Endothelial cell of umbilical vein (primary cell): Measurements from ENCODE around the gene UBE2K. TPM values are rescaled to one million over a fixed set of nuclear protein-coding genes. Genes with fewer than 3 reads are reported as not detected.

ENCODE experiments used
- BruUV-seq: library from RNA; stranded (reverse); fragments of 400-500 nt; replicated peaks from 2 replicates; lab custom pipeline; 2021; lab: Mats Ljungman, UMichigan
- CTCF ChIA-PET: fragments of 300-600, 350-600 bp; sonication (Branson Sonifier 250); formaldehyde crosslinking; loops from one replicate; lab custom pipeline; 2021; ENCODE audit warnings: antibody characterized with exemption, inconsistent platforms; lab: Charles Lee
- POLR2A ChIA-PET: fragments of 300-600, 350-600 bp; sonication (Branson Sonifier 250); formaldehyde crosslinking; loops from one replicate; lab custom pipeline; 2021; ENCODE audit warnings: antibody characterized with exemption, inconsistent platforms; lab: Charles Lee
- DNase-seq: peaks from one replicate; pipeline ENCODE4 v3.0.0-alpha.2; 2011; ENCODE audit warnings: low read depth, low spot score
- FAIRE-seq: peaks from 2 replicates; lab custom pipeline; 2011; peaks lifted over from hg19 to GRCh38; lab: Jason Lieb, UNC
- H2AFZ ChIP-seq: 2 replicates; pipeline ENCODE4 v1.6.0; 2012; ENCODE audit warnings: low read depth, low read length, control low read depth, inconsistent platforms
- H3K27ac ChIP-seq: 2 replicates; pipeline ENCODE4 v1.5.1; 2011; ENCODE audit warnings: low read depth, mild to moderate bottlenecking, control low read depth, low read length, moderate library complexity; ENCODE audit not compliant: insufficient read depth
- H3K27me3 ChIP-seq, 2 experiments: 2 replicates each; pipeline versions ENCODE4 v1.6.0 to v1.6.1; 2011; ENCODE audit warnings: low read length in 2 of 2, mixed read lengths in 1 of 2; ENCODE audit not compliant: control insufficient read depth in 2 of 2, insufficient read depth in 2 of 2
- H3K36me3 ChIP-seq, 2 experiments: 2 replicates in 1 of 2; 3 replicates in 1 of 2; pipeline ENCODE4 v1.5.1; 2011; ENCODE audit warnings: low read length in 2 of 2, mild to moderate bottlenecking in 1 of 2, moderate library complexity in 1 of 2; ENCODE audit not compliant: control insufficient read depth in 2 of 2, insufficient read depth in 2 of 2; ENCODE audit errors: extremely low read depth in 1 of 2
- H3K4me1 ChIP-seq: 3 replicates; pipeline ENCODE4 v1.5.1; 2011; ENCODE audit warnings: mild to moderate bottlenecking, low read length; ENCODE audit not compliant: control insufficient read depth, insufficient read depth; ENCODE audit errors: extremely low read depth
- H3K4me2 ChIP-seq: 2 replicates; pipeline ENCODE4 v1.6.1; 2011; ENCODE audit warnings: low read length, control low read depth, mixed read lengths; ENCODE audit not compliant: insufficient read depth
- H3K4me3 ChIP-seq, 3 experiments: fragments of 200-600 bp in 1 of 3; sonication (generic), shearing (Covaris generic) in 1 of 3; replicated peaks in 1 of 3; 2 replicates each; pipeline ENCODE4 v1.5.1; 2011 to 2016; ENCODE audit warnings: control low read depth in 3 of 3, low read length in 3 of 3, mild to moderate bottlenecking in 2 of 3, inconsistent platforms in 1 of 3, low read depth in 1 of 3, moderate library complexity in 1 of 3; ENCODE audit not compliant: insufficient read depth in 1 of 3
- H3K79me2 ChIP-seq: 2 replicates; pipeline ENCODE4 v1.6.0; 2012; ENCODE audit warnings: low read length, inconsistent platforms; ENCODE audit not compliant: control insufficient read depth, insufficient read depth
- H3K9ac ChIP-seq: replicated peaks from 2 replicates; pipeline ENCODE3; 2011; ENCODE audit warnings: low read length, control low read depth; ENCODE audit not compliant: insufficient read depth; ENCODE audit errors: extremely low read depth
- H3K9me1 ChIP-seq: replicated peaks from 3 replicates; pipeline ENCODE4 v1.6.0; 2011; ENCODE audit warnings: mild to moderate bottlenecking, low read length; ENCODE audit not compliant: control insufficient read depth, insufficient read depth; ENCODE audit errors: extremely low read depth
- H3K9me3 ChIP-seq: replicated peaks from 2 replicates; pipeline ENCODE4 v1.5.1; 2012; ENCODE audit warnings: low read length, inconsistent platforms; ENCODE audit not compliant: control insufficient read depth, insufficient read depth
- H4K20me1 ChIP-seq: replicated peaks from 2 replicates; pipeline ENCODE3; 2011; ENCODE audit warnings: mild to moderate bottlenecking, low read length; ENCODE audit not compliant: control insufficient read depth, insufficient read depth; ENCODE audit errors: extremely low read depth
- CTCF ChIP-seq, 2 donors: IDR thresholded peaks; 1 replicate in 1 of 2; 2 replicates in 1 of 2; pipeline ENCODE4 v1.5.1; 2011; ENCODE audit warnings: low read length in 2 of 2, mild to moderate bottlenecking in 2 of 2, moderate library complexity in 2 of 2, control low read depth in 1 of 2, inconsistent platforms in 1 of 2, low read depth in 1 of 2; ENCODE audit not compliant: insufficient read depth in 1 of 2; ENCODE audit errors: extremely low read depth in 1 of 2
- EZH2 ChIP-seq: IDR thresholded peaks from 2 replicates; pipeline ENCODE4 v1.6.1; 2012; ENCODE audit warnings: borderline replicate concordance, low read depth, mild to moderate bottlenecking, moderate library complexity, low read length, inconsistent platforms; ENCODE audit not compliant: severe bottlenecking
- FOS ChIP-seq: IDR thresholded peaks from 2 replicates; pipeline ENCODE4 v1.6.1; 2011; ENCODE audit warnings: mild to moderate bottlenecking, low read length, moderate library complexity, borderline replicate concordance; ENCODE audit not compliant: insufficient read depth
- GATA2 ChIP-seq: IDR thresholded peaks from 2 replicates; pipeline ENCODE4 v1.7.0; 2011; ENCODE audit warnings: low read depth, mild to moderate bottlenecking, moderate library complexity, mixed read lengths, low read length; ENCODE audit not compliant: insufficient read length, insufficient read depth
- JUN ChIP-seq: IDR thresholded peaks from 2 replicates; pipeline ENCODE4 v1.6.1; 2011; ENCODE audit warnings: borderline replicate concordance, low read depth; ENCODE audit not compliant: insufficient read length, insufficient read depth
- MAX ChIP-seq: IDR thresholded peaks from 2 replicates; pipeline ENCODE4 v1.6.1; 2011; ENCODE audit not compliant: insufficient read depth, insufficient read length
- MYC ChIP-seq: IDR thresholded peaks from one replicate; pipeline ENCODE4 v1.6.1; 2011; ENCODE audit warnings: mild to moderate bottlenecking, low read depth, low read length
- POLR2A ChIP-seq: IDR thresholded peaks from 2 replicates; pipeline ENCODE4 v1.6.1; 2012; ENCODE audit warnings: low read depth, mild to moderate bottlenecking, control low read depth, low read length
- POLR2AphosphoS5 ChIP-seq: IDR thresholded peaks from 2 replicates; pipeline ENCODE4 v1.6.1; 2012; ENCODE audit warnings: low read depth, mild to moderate bottlenecking, control low read depth, low read length, moderate library complexity; ENCODE audit not compliant: insufficient read depth
- dilution Hi-C: fragments of 300-500 bp; cut with MboI; formaldehyde crosslinking; loops from one replicate; pipeline ENCODE4 v1.15.0; 2019; ENCODE audit warnings: low sequenced_read_pairs; ENCODE audit not compliant: extremely low pct_ligation_motif_present
- intact Hi-C: fragments of 100-400 bp; cut with micrococcal nuclease; formaldehyde crosslinking; loops from one replicate; pipeline ENCODE4 v1.10.0; 2022
- polyA plus RNA-seq, 4 experiments: library from polyadenylated mRNA; depleted of rRNA in 3 of 4; stranded (reverse) in 3 of 4; unstranded in 1 of 4; fragments of >200 nt; gene quantifications; 2 replicates each; pipeline versions ENCODE4 v1.2.1 to v1.2.3, GENCODE V29; 2011 to 2012; ENCODE audit warnings: missing spikeins in 1 of 4
- total RNA-seq: library from RNA; stranded (reverse); gene quantifications from 2 replicates; pipeline ENCODE4 v1.2.3, GENCODE V29; 2021

The UBE2K gene
- total and polyA plus RNA-seq, 2 donors (not counting 3 experiments of a cell fraction or from before 2014, with no cell fraction given) = 32.5 to 97.8 TPM

- ChIA-PET POLR2A (interaction anchor here (1.0 kb wide), 1 partner anchor 19 kb away, joined by 3 read pairs; no protein-coding TSS in a partner anchor), CTCF (interaction anchor here (1.3 to 1.8 kb wide), 2 partner anchors 24 to 263 kb away, joined by 3 to 5 read pairs; no protein-coding TSS in a partner anchor)
- no peak for DNase-seq
- no peaks in the 10 kb centered on the region for H3K9me1 ChIP-seq
- no peak overlapping the region for H2AFZ ChIP-seq
- BruUV-seq = no TSS peak
- dilution Hi-C loops (no loop called here), intact Hi-C loops (no loop called here)
- H4K20me1 ChIP-seq = peaks cover 17% of the 10 kb centered on the region
- no peak overlapping the region for H3K4me2 ChIP-seq
- no peaks in the 10 kb centered on the region for H3K27me3 ChIP-seq
- no peaks in the 10 kb centered on the region for H3K9me3 ChIP-seq
- no peak for TF ChIP-seq MYC
- no peak for TF ChIP-seq EZH2
- TF ChIP-seq POLR2A = no peak
- H3K4me1 ChIP-seq = peaks cover 5% of the 10 kb centered on the region
- peaks cover 96% of the 10 kb centered on the region for H3K79me2 ChIP-seq
- no peak overlapping the region for H3K27ac ChIP-seq
- H3K4me3 ChIP-seq = no peak overlapping the region
- no peak overlapping the region for H3K9ac ChIP-seq
- H3K36me3 ChIP-seq = no peaks in the 10 kb centered on the region
- FAIRE-seq = no peak
These were observed 34.0 kb downstream of the UBE2K start for GRCh38 chr4:39731908-39732307.

- Histone ChIP-seq H3K27me3 (no peaks in the 10 kb centered on the region), H3K27ac (no peak overlapping the region), H3K4me3 (no peak overlapping the region), H3K4me2 (no peak overlapping the region), H3K9me1 (no peaks in the 10 kb centered on the region), H3K36me3 (no peaks in the 10 kb centered on the region), H4K20me1 (peaks cover 22% of the 10 kb centered on the region), H3K9ac (no peak overlapping the region), H3K79me2 (peaks cover 93% of the 10 kb centered on the region), H3K9me3 (no peaks in the 10 kb centered on the region), H2AFZ (no peak overlapping the region), H3K4me1 (peaks cover 5% of the 10 kb centered on the region)
- DNase-seq = no peak
- intact Hi-C loops = no loop called here
- POLR2A ChIA-PET = interaction anchor here (1.0 kb wide), 1 partner anchor 19 kb away, joined by 3 read pairs; no protein-coding TSS in a partner anchor
- BruUV-seq = no TSS peak
- TF ChIP-seq JUN (no peak), POLR2AphosphoS5 (no peak), FOS (no peak), CTCF (IDR thresholded peaks at IDR 0.05; ENCODE audit: extremely low read depth in 1 of 2, insufficient read depth in 1 of 2, low read depth in 1 of 2, low read length in 2 of 2) (no peak), GATA2 (no peak), POLR2A (no peak), MAX (no peak), EZH2 (no peak), MYC (no peak)
- CTCF ChIA-PET = interaction anchor here (0.7 to 1.8 kb wide), 4 partner anchors 21 to 263 kb away, joined by 3 to 5 read pairs (median 4); no protein-coding TSS in a partner anchor
- dilution Hi-C loops = no loop called here
- FAIRE-seq = no peak
These were observed 34.8 kb downstream of the UBE2K start for GRCh38 chr4:39732728-39733127.
